ENCODE measurements around the gene TNFAIP8L3. TPM values are rescaled to one million over a fixed set of nuclear protein-coding genes. Genes with fewer than 3 reads are reported as not detected.
A peak's percentile ranks its signal among the peaks of the same experiment; 100 is the strongest.

The TNFAIP8L3 gene
- total and polyA plus RNA-seq, 7 donors, result 0.52 to 47.3 (median 0.78) TPM

- ATAC-seq, result no peak
- H3K4me1 ChIP-seq, result no peaks in the 10 kb centered on the region
- no peak overlapping the region for H3K27ac ChIP-seq
- no peaks in the 10 kb centered on the region for H3K36me3 ChIP-seq (ENCODE audit: insufficient read depth in 1 of 2, low read depth in 1 of 2)
- WGBS, 3 donors, result 60 to 63% (median 62%) methylated on average over 4 of the region's 4 CpGs
- intact Hi-C loops (cut with DNase I), result no loop called here
- no peak for DNase-seq
- no peaks in the 10 kb centered on the region for H3K9me3 ChIP-seq
- peaks cover 0 to 2% (median 0%) of the 10 kb centered on the region in 3 donors for H3K27me3 ChIP-seq (ENCODE audit: insufficient read depth in 3 of 3, low read length in 2 of 3)
- TF ChIP-seq, protein P1, sequence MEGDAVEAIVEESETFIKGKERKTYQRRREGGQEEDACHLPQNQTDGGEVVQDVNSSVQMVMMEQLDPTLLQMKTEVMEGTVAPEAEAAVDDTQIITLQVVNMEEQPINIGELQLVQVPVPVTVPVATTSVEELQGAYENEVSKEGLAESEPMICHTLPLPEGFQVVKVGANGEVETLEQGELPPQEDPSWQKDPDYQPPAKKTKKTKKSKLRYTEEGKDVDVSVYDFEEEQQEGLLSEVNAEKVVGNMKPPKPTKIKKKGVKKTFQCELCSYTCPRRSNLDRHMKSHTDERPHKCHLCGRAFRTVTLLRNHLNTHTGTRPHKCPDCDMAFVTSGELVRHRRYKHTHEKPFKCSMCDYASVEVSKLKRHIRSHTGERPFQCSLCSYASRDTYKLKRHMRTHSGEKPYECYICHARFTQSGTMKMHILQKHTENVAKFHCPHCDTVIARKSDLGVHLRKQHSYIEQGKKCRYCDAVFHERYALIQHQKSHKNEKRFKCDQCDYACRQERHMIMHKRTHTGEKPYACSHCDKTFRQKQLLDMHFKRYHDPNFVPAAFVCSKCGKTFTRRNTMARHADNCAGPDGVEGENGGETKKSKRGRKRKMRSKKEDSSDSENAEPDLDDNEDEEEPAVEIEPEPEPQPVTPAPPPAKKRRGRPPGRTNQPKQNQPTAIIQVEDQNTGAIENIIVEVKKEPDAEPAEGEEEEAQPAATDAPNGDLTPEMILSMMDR (IDR thresholded peaks at IDR 0.05), result no peak
- no peak overlapping the region for H3K4me3 ChIP-seq
Observed at GRCh38 chr15:51105430-51106016, 10.8 kb upstream of the TNFAIP8L3 start.

DNA sequence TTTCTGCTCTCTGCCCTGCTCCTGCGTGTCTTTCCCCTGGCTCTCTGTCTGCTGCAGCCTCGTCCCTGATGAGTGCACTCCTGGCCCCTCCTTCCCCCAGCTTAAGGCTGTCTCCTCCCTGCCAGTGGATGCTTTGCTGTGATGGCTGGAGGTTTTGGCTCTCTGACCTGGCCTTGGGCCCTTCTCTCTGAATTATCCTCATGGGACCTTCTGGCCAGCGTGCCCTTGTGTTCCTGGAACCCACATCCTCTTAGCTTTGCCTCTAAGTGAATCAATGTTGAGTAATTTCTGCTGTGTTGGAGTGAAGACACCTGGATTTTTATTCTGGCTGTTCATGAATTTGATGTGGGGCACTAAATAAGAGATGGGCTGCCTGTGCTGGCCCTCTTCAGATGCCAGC lies 9.8 kb upstream of the TNFAIP8L3 start:
- WGBS, 3 donors, result 3 to 20% (median 11%) methylated on average over 3 of the region's 3 CpGs
- DNase-seq (peak; percentile 63 to 64), ATAC-seq (peak in 3 of 4 donors; percentile 54 to 78 (median 78))
- H3K36me3 ChIP-seq (ENCODE audit: insufficient read depth in 1 of 2, low read depth in 1 of 2), result no peaks in the 10 kb centered on the region
- H3K27ac ChIP-seq, result no peak overlapping the region
- H3K27me3 ChIP-seq (ENCODE audit: insufficient read depth in 3 of 3, low read length in 2 of 3), result peaks cover 0 to 2% (median 2%) of the 10 kb centered on the region in 3 donors
- intact Hi-C loops (cut with DNase I), result no loop called here
- H3K4me3 ChIP-seq, result no peak overlapping the region
- no peaks in the 10 kb centered on the region for H3K4me1 ChIP-seq
- no peaks in the 10 kb centered on the region for H3K9me3 ChIP-seq
- TF ChIP-seq, protein P1 (IDR thresholded peaks at IDR 0.05), result no peak

DNA sequence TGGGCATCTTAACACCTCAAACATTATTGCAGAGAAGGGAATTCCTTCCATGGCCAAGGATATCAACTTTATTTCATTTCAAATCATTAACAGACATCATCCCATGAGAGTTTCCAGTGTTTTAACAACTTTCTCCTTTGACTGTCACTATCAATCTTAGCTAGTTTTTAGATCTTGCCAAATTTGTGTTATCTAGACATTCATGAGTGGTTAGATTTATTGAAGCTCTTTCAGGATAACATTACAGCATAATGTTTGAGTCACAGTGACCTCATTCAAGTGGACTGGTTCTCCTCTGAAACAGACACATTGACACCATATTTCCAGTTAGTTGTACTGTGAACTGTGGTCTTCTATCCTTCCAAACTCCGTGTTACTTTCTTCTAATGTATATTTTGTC lies 8.6 kb upstream of the TNFAIP8L3 start:
- H3K27ac ChIP-seq, result no peak overlapping the region
- H3K27me3 ChIP-seq (ENCODE audit: insufficient read depth in 3 of 3, low read length in 2 of 3), result peaks cover 0 to 9% (median 2%) of the 10 kb centered on the region in 3 donors
- WGBS, 3 donors, result 66 to 86% (median 81%) methylated on average over 1 of the region's 1 CpG
- H3K9me3 ChIP-seq, result no peaks in the 10 kb centered on the region
- no peak overlapping the region for H3K4me3 ChIP-seq
- no peaks in the 10 kb centered on the region for H3K4me1 ChIP-seq
- DNase-seq, result no peak
- H3K36me3 ChIP-seq (ENCODE audit: insufficient read depth in 1 of 2, low read depth in 1 of 2), result no peaks in the 10 kb centered on the region
- intact Hi-C loops (cut with DNase I), result no loop called here
- ATAC-seq, result no peak
- TF ChIP-seq, protein P1 (IDR thresholded peaks at IDR 0.05), result no peak

DNA sequence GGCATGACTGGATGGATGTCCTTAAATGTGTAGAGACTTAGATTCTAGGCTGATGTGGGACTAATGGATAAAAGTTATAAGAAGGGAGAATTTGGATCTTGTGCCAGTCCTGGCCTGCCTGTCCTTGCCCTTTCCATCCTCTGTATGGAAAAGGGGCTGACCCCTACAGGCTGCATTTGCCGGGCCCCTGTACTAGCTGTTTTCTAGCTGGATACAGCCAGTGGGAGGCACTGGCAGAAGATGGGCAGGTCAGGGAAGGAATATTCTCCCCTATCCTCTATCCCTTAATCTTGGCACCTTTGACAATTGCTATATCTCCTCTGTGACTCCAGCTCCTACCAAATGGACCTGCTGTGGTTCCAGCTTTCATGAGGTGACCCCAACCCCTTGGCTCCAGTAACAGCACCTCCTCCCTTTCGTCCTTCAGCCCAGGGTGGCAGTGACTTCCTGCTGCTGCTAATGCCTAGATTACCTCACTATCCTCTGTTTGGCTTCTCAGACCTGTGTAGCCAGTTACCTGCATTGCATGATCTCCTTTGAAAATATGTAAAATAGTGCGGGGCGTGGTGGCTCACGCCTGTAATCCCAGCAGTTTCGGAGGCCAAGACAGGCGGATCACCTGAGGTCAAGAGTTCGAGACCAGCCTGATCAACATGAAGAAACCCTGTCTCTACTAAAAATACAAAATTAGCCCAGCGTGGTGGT lies 6.2 kb upstream of the TNFAIP8L3 start:
- H3K9me3 ChIP-seq, result no peaks in the 10 kb centered on the region
- WGBS, 3 donors, result 79 to 83% (median 83%) methylated on average over 9 of the region's 9 CpGs
- TF ChIP-seq, protein P1 (IDR thresholded peaks at IDR 0.05), result no peak
- H3K4me1 ChIP-seq, result no peaks in the 10 kb centered on the region
- H3K27ac ChIP-seq, result no peak overlapping the region
- intact Hi-C loops (cut with DNase I), result no loop called here
- no peak overlapping the region for H3K4me3 ChIP-seq
- DNase-seq (no peak), ATAC-seq (no peak)
- H3K36me3 ChIP-seq (ENCODE audit: insufficient read depth in 1 of 2, low read depth in 1 of 2), result no peaks in the 10 kb centered on the region
- peaks cover 0 to 29% (median 2%) of the 10 kb centered on the region in 3 donors for H3K27me3 ChIP-seq (ENCODE audit: insufficient read depth in 3 of 3, low read length in 2 of 3)

Data from psoas muscle (tissue), 8 donors.